Limb (tissue), 2 donors: ENCODE data around the gene TUBGCP4.
"Not testable (repeated sequence)": the region's sequence is repeated elsewhere in the genome, so short reads cannot be mapped to it uniquely, and the experiment has no call there.

ENCODE experiments used
- DNase-seq, 2 donors: peaks; one replicate each; pipeline ENCODE4 v3.0.0-alpha.2; 2016; ENCODE audit errors: extremely low spot score in 2 of 2

TUBGCP4 gene

GRCh38 chr15:43370975-43371974 lies at the start of gene TUBGCP4, which contains the start of gene ZSCAN29:
TUBGCP4 (plus strand) TSS chr15:43371101; CDS start chr15:43371355, 254 bp downstream.
ZSCAN29 (minus strand) TSS chr15:43371043; CDS start chr15:43369913, 1,130 bp downstream.
- peak; percentile 90 to 92 for DNase-seq

- no peak for DNase-seq
Measured at GRCh38 chr15:43325039-43325684, 45.7 kb upstream of the TUBGCP4 start.

GRCh38 chr15:43329217-43329959 lies 41.5 kb upstream of the TUBGCP4 start:
- DNase-seq, result peak in 1 of 2 donors; percentile 3

- peak; percentile 95 to 96 for DNase-seq
Measured at GRCh38 chr15:43329960-43330779, 40.7 kb upstream of the TUBGCP4 start, which contains the start of gene LCMT2. LCMT2 (minus strand) TSS chr15:43330573; CDS start chr15:43330489, 84 bp downstream.

- DNase-seq, result no peak
Measured at GRCh38 chr15:43330780-43331087, 40.2 kb upstream of the TUBGCP4 start.

- DNase-seq, result no peak
Measured at GRCh38 chr15:43346305-43346704, 24.6 kb upstream of the TUBGCP4 start.

- DNase-seq, result no peak
Measured at GRCh38 chr15:43347114-43347513, 23.8 kb upstream of the TUBGCP4 start.

- DNase-seq, result no peak
Measured at GRCh38 chr15:43352693-43353382, 18.1 kb upstream of the TUBGCP4 start.

- DNase-seq, result no peak
Measured at GRCh38 chr15:43360821-43361220, 10.1 kb upstream of the TUBGCP4 start.

- DNase-seq, result no peak
Measured at GRCh38 chr15:43361313-43361903, 9.5 kb upstream of the TUBGCP4 start.

- DNase-seq, result peak; percentile 18 to 63
Measured at GRCh38 chr15:43370310-43370974, 459 bp upstream of the TUBGCP4 start.

- no peak for DNase-seq
Measured at GRCh38 chr15:43376017-43376705, 5.3 kb downstream of the TUBGCP4 start.

GRCh38 chr15:43378601-43379000 lies 7.7 kb downstream of the TUBGCP4 start:
- DNase-seq, result no peak

- no peak for DNase-seq
Measured at GRCh38 chr15:43382310-43382709, 11.4 kb downstream of the TUBGCP4 start.

GRCh38 chr15:43383070-43383469 lies 12.2 kb downstream of the TUBGCP4 start:
- no peak for DNase-seq

GRCh38 chr15:43390723-43391122 lies 19.8 kb downstream of the TUBGCP4 start:
- no peak for DNase-seq

- DNase-seq, result not testable (repeated sequence)
Measured at GRCh38 chr15:43393592-43393991, 22.7 kb downstream of the TUBGCP4 start.

- DNase-seq, result no peak
Measured at GRCh38 chr15:43402255-43402654, 31.4 kb downstream of the TUBGCP4 start.

GRCh38 chr15:43403616-43404015 lies 32.7 kb downstream of the TUBGCP4 start:
- DNase-seq, result no peak
